ENCODE measurements around the gene KLF11. TPM values are rescaled to one million over a fixed set of nuclear protein-coding genes. Genes with fewer than 3 reads are reported as not detected.

The KLF11 gene
- total RNA-seq (1 to 10 TPM; 7.0 TPM), polyA plus RNA-seq (1 to 10 TPM; 8.8 to 9.8 TPM)

DNA sequence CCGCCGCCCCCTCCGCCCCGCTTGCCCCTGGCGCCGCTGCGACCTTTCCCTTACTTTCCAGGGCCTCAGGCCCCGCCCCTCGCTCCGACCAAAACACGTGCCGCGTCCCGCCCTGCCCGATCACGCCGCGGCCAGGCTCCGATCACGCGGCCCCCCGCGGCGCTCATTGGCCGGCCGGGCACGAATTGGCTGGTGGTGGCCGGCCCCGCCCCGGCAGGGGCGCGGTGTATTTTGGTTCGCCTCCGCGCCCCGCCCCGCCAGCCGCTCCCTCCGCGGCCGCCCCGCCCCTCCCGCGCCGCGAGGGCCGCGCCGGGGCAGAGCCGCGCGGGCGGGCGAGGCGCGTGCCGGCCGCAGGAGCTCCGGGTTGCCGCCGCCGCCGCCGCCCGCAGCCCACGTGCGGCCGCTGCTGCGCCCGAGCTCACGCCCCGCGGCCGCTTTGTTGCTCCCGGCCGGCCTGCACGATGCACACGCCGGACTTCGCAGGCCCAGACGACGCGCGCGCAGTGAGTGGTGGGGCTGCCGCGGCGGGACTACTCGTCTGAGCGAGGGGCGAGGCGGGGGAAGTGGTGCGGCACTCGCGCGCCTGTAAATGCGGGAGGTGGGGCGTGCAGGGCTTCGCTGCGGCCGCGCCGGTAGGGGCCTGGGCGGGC, at the start of gene KLF11:
KLF11 (plus strand) TSS at position 295 of the 650 bp plus-strand sequence; CDS start at position 462, 167 bp downstream.
- intact Hi-C loops (cut with micrococcal nuclease), result loop anchor here (5.0 to 10.0 kb wide), 2 partner anchors 486 to 619 kb away; partner anchors contain the start of genes ADAM17, CPSF3 and ITGB1BP1
- Mint-ChIP-seq H3K27ac (peak within 1 kb of the TSS; percentile 93 to 99 (median 98)), H3K4me1 (peaks cover 15 to 39% (median 27%) of the 10 kb centered on the region in 4 donors), H3K9me3 (peaks cover 0 to 2% (median 0%) of the 10 kb centered on the region in 8 donors), H3K4me3 (peak within 1 kb of the TSS; percentile 85 to 92 (median 88)), H3K27me3 (no peaks in the 10 kb centered on the region), H3K36me3 (peaks cover 6 to 27% of the 10 kb centered on the region in 2 donors)
- Histone ChIP-seq H3K27me3 (ENCODE audit: insufficient read depth, low read length) (no peaks in the 10 kb centered on the region), H3K36me3 (ENCODE audit: insufficient read depth, low read length) (peaks cover 7% of the 10 kb centered on the region), H3K4me1 (ENCODE audit: insufficient read depth, low read length) (peaks cover 21% of the 10 kb centered on the region), H3K4me3 (ENCODE audit: low read length in 2 of 2) (peak within 1 kb of the TSS in 1 of 2 donors; percentile 52), H3K9me3 (ENCODE audit: control insufficient read depth in 1 of 2, low read length in 2 of 2) (no peaks in the 10 kb centered on the region), H3K27ac (ENCODE audit: low read depth, low read length) (peak within 1 kb of the TSS; percentile 66)
- peak; percentile 81 to 85 (median 83) for DNase-seq
- POLR2A ChIA-PET (ENCODE audit: partially characterized antibody), result interaction anchor here (0.6 to 6.9 kb wide), 9 partner anchors 9 to 570 kb away, joined by 3 to 72 read pairs (median 12); partner anchors contain the start of genes IAH1, ODC1 and TAF1B
- CTCF ChIA-PET (ENCODE audit: partially characterized antibody), result interaction anchor here (1.3 to 13.1 kb wide), 4 partner anchors 9 to 229 kb away, joined by 3 to 431 read pairs (median 64); partner anchors contain the start of gene TAF1B

DNA sequence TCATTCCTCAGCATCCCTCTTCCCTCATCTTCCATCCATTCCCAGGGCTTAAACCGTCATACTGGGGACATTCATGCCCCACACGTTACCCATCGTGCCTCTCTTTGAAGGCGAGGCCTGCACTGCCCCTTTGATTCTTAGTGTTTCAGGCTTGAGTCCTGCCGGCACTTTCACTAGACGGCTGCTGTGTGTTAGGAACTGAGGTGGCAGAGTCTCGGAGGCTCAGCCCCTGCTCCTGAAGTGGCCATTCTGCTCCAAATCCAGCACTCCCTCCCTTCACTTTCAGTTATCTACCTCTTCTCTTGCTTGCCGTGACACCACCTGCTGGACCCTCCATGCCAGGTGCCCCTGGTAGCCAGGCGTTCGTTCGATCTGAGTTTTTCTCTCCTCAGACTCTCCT, 48.9 kb upstream of the KLF11 start:
- Mint-ChIP-seq H3K27ac (peak overlapping the region in 1 of 7 donors; percentile 27), H3K36me3 (no peaks in the 10 kb centered on the region), H3K9me3 (no peaks in the 10 kb centered on the region), H3K4me1 (peaks cover 0 to 11% (median 3%) of the 10 kb centered on the region in 4 donors), H3K27me3 (peaks cover 0 to 2% of the 10 kb centered on the region in 2 donors), H3K4me3 (no peak overlapping the region)
- Histone ChIP-seq H3K36me3 (ENCODE audit: insufficient read depth, low read length) (no peaks in the 10 kb centered on the region), H3K27ac (ENCODE audit: low read depth, low read length) (no peak overlapping the region), H3K4me1 (ENCODE audit: insufficient read depth, low read length) (no peaks in the 10 kb centered on the region), H3K4me3 (ENCODE audit: low read length in 2 of 2) (no peak overlapping the region), H3K27me3 (ENCODE audit: insufficient read depth, low read length) (no peaks in the 10 kb centered on the region), H3K9me3 (ENCODE audit: control insufficient read depth in 1 of 2, low read length in 2 of 2) (no peaks in the 10 kb centered on the region)
- ChIA-PET CTCF (ENCODE audit: partially characterized antibody) (interaction anchor here (5.2 kb wide), 1 partner anchor 9 kb away, joined by 42 read pairs; no protein-coding TSS in a partner anchor), POLR2A (ENCODE audit: partially characterized antibody) (no interaction called here)
- intact Hi-C loops (cut with micrococcal nuclease), result no loop called here
- DNase-seq, result no peak

DNA sequence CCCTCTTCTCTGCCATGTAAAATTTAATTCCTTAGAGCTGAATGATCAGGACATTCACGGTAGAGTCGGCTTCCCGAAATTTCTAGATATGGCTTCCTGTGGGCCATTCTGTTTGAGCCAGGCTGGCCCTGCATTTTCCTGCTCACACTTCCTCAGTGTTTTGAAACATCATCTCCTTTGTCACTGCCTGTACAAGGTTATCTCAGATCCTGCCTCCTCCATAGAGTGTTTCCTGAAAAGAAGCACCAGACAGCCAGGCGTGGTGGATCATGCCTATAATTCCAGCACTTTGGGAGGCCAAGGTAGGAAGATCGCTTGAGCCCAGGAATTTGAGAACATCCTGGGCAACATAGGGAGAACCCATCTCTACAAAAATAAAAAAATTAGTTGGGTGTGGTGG, 48.3 kb upstream of the KLF11 start:
- intact Hi-C loops (cut with micrococcal nuclease), result no loop called here
- Histone ChIP-seq H3K4me3 (ENCODE audit: low read length in 2 of 2) (no peak overlapping the region), H3K27ac (ENCODE audit: low read depth, low read length) (no peak overlapping the region), H3K4me1 (ENCODE audit: insufficient read depth, low read length) (no peaks in the 10 kb centered on the region), H3K9me3 (ENCODE audit: control insufficient read depth in 1 of 2, low read length in 2 of 2) (no peaks in the 10 kb centered on the region), H3K36me3 (ENCODE audit: insufficient read depth, low read length) (no peaks in the 10 kb centered on the region), H3K27me3 (ENCODE audit: insufficient read depth, low read length) (no peaks in the 10 kb centered on the region)
- no peak overlapping the region for H3K4me3 Mint-ChIP-seq
- POLR2A ChIA-PET (ENCODE audit: partially characterized antibody), result no interaction called here
- CTCF ChIA-PET (ENCODE audit: partially characterized antibody), result interaction anchor here (5.2 kb wide), 1 partner anchor 10 kb away, joined by 42 read pairs; no protein-coding TSS in a partner anchor
- H3K27ac Mint-ChIP-seq, result peak overlapping the region in 2 of 7 donors; percentile 7 to 47
- no peaks in the 10 kb centered on the region for H3K36me3 Mint-ChIP-seq
- H3K9me3 Mint-ChIP-seq, result no peaks in the 10 kb centered on the region
- H3K4me1 Mint-ChIP-seq, result peaks cover 0 to 11% (median 3%) of the 10 kb centered on the region in 4 donors
- DNase-seq, result no peak
- peaks cover 0 to 2% of the 10 kb centered on the region in 2 donors for H3K27me3 Mint-ChIP-seq

DNA sequence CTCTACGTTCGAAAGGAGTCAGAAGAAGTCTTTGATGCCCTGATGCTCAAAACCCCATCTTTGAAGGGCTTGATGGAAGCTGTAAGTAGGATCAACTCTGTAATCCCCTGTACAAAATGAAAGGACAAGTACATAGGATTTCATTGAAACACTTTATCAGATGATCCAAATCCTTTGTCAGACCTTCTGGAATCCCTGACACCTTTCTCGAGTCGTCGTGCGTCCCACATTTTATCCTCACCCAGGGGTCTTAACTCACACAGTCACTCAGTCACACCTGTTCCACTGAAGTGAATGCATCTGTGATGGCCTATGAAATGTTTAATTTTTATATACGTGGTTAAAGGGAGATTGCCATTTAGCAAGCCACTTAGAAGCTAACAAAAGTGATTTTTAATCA, 47.0 kb upstream of the KLF11 start:
- CTCF ChIA-PET (ENCODE audit: partially characterized antibody), result interaction anchor here (1.0 to 5.2 kb wide), 2 partner anchors 11 to 51 kb away, joined by 3 to 42 read pairs; no protein-coding TSS in a partner anchor
- Histone ChIP-seq H3K36me3 (ENCODE audit: insufficient read depth, low read length) (no peaks in the 10 kb centered on the region), H3K4me1 (ENCODE audit: insufficient read depth, low read length) (no peaks in the 10 kb centered on the region), H3K4me3 (ENCODE audit: low read length in 2 of 2) (no peak overlapping the region), H3K27ac (ENCODE audit: low read depth, low read length) (no peak overlapping the region), H3K9me3 (ENCODE audit: control insufficient read depth in 1 of 2, low read length in 2 of 2) (no peaks in the 10 kb centered on the region), H3K27me3 (ENCODE audit: insufficient read depth, low read length) (no peaks in the 10 kb centered on the region)
- peaks cover 0 to 11% (median 3%) of the 10 kb centered on the region in 4 donors for H3K4me1 Mint-ChIP-seq
- POLR2A ChIA-PET (ENCODE audit: partially characterized antibody), result no interaction called here
- no peak overlapping the region for H3K4me3 Mint-ChIP-seq
- no peak overlapping the region for H3K27ac Mint-ChIP-seq
- peaks cover 0 to 2% of the 10 kb centered on the region in 2 donors for H3K27me3 Mint-ChIP-seq
- no peak for DNase-seq
- intact Hi-C loops (cut with micrococcal nuclease), result no loop called here
- H3K36me3 Mint-ChIP-seq, result no peaks in the 10 kb centered on the region
- H3K9me3 Mint-ChIP-seq, result no peaks in the 10 kb centered on the region

DNA sequence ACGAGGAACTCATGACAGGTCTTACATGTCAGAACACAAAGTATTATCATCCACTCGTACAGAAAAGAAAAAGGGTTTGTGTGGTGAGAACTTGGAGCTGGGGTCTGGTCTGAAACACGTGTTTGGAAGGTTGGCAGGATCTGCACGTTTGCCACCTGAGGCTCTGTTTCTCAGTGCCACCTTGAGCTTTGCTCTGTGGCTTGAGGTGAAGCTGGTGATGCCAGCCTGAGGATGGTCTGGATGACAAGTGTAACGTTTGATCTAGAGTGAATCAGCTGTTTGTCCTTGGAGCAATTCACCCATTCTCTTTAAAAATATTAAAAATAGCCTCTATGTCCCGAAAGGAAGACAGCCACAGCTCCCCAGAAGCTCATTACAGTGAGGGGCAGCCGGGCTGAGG, 45.4 kb upstream of the KLF11 start:
- intact Hi-C loops (cut with micrococcal nuclease), result no loop called here
- no peak overlapping the region for H3K4me3 ChIP-seq (ENCODE audit: low read length in 2 of 2)
- no peak overlapping the region for H3K27ac Mint-ChIP-seq
- H3K27me3 Mint-ChIP-seq, result peaks cover 0 to 2% of the 10 kb centered on the region in 2 donors
- no peak for DNase-seq
- H3K4me1 Mint-ChIP-seq, result peaks cover 0 to 11% (median 5%) of the 10 kb centered on the region in 4 donors
- no peaks in the 10 kb centered on the region for H3K27me3 ChIP-seq (ENCODE audit: insufficient read depth, low read length)
- ChIA-PET CTCF (ENCODE audit: partially characterized antibody) (interaction anchor here (0.7 to 1.0 kb wide), 2 partner anchors 14 to 810 kb away, joined by 3 read pairs; no protein-coding TSS in a partner anchor), POLR2A (ENCODE audit: partially characterized antibody) (interaction anchor here (0.6 kb wide), 1 partner anchor 1106 kb away, joined by 3 read pairs; no protein-coding TSS in a partner anchor)
- no peaks in the 10 kb centered on the region for H3K36me3 Mint-ChIP-seq
- no peak overlapping the region for H3K4me3 Mint-ChIP-seq
- no peaks in the 10 kb centered on the region for H3K36me3 ChIP-seq (ENCODE audit: insufficient read depth, low read length)
- H3K9me3 Mint-ChIP-seq, result no peaks in the 10 kb centered on the region
- H3K27ac ChIP-seq (ENCODE audit: low read depth, low read length), result no peak overlapping the region
- H3K4me1 ChIP-seq (ENCODE audit: insufficient read depth, low read length), result no peaks in the 10 kb centered on the region
- no peaks in the 10 kb centered on the region for H3K9me3 ChIP-seq (ENCODE audit: control insufficient read depth in 1 of 2, low read length in 2 of 2)

DNA sequence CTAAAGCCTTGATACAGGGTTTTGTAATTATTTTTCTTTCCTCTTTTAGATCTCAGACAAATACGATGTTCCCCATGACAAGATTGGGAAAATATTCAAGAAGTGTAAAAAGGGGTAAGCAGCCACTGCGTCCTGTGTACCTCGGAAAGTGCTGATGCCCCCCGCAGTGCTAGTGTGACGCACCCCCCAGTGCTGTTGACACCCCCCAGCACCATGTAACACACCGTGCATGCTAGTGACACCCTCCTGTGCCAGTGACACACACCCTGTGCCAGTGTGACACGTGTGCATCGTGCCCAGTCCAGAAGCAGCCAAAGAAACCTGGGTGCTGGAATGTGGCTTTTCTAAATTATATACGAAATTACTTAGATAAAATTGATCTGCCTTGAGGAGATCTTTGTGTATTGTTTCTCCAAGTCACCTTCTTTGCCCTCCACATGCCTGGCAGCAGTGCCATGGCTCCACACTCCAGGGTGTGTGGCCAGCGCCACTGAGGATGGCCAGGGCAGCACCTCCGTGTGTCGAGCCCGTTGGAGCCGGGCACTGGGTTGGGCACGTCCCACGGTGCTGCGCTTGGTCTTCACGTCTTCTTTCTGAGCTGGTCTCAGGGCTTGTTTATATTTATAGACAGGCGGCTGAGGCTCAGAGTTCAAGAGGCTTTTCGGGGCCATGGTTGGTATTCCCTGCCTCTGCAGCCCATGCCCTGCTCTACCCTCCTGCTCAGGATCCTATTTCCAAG, 44.3 kb upstream of the KLF11 start:
- no peak overlapping the region for H3K4me3 Mint-ChIP-seq
- Histone ChIP-seq H3K27me3 (ENCODE audit: insufficient read depth, low read length) (no peaks in the 10 kb centered on the region), H3K9me3 (ENCODE audit: control insufficient read depth in 1 of 2, low read length in 2 of 2) (no peaks in the 10 kb centered on the region), H3K4me3 (ENCODE audit: low read length in 2 of 2) (no peak overlapping the region), H3K36me3 (ENCODE audit: insufficient read depth, low read length) (no peaks in the 10 kb centered on the region), H3K27ac (ENCODE audit: low read depth, low read length) (no peak overlapping the region), H3K4me1 (ENCODE audit: insufficient read depth, low read length) (no peaks in the 10 kb centered on the region)
- ChIA-PET CTCF (ENCODE audit: partially characterized antibody) (interaction anchor here (0.7 to 2.3 kb wide), 2 partner anchors 14 to 48 kb away, joined by 3 to 14 read pairs; no protein-coding TSS in a partner anchor), POLR2A (ENCODE audit: partially characterized antibody) (no interaction called here)
- peaks cover 0 to 2% of the 10 kb centered on the region in 2 donors for H3K27me3 Mint-ChIP-seq
- DNase-seq, result no peak
- peak overlapping the region in 1 of 7 donors; percentile 35 for H3K27ac Mint-ChIP-seq
- H3K9me3 Mint-ChIP-seq, result no peaks in the 10 kb centered on the region
- intact Hi-C loops (cut with micrococcal nuclease), result no loop called here
- H3K4me1 Mint-ChIP-seq, result peaks cover 0 to 6% (median 3%) of the 10 kb centered on the region in 4 donors
- no peaks in the 10 kb centered on the region for H3K36me3 Mint-ChIP-seq

DNA sequence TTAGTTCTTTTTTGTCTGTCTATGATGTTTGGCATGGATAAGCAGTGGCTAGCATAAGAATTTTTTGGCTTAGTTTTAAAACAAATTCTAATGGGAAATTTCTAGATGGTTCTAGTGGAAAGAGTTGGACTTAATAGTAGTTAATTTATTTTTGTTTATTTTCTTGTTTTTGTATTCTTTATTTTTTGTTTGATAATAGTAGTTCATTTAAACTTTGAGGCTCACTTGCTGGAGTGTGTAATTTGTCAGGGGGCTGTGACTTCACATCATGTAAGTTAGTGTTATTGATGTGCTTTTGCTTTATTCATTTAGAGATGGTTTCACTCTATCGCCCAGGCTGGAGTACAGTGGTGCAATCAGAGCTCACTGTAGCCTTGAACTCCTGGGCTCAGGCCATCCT, 43.7 kb upstream of the KLF11 start:
- Mint-ChIP-seq H3K4me1 (peaks cover 0 to 2% (median 2%) of the 10 kb centered on the region in 4 donors), H3K4me3 (no peak overlapping the region), H3K9me3 (peaks cover 0 to 1% (median 0%) of the 10 kb centered on the region in 8 donors), H3K27ac (no peak overlapping the region), H3K27me3 (peaks cover 0 to 2% of the 10 kb centered on the region in 2 donors), H3K36me3 (no peaks in the 10 kb centered on the region)
- ChIA-PET POLR2A (ENCODE audit: partially characterized antibody) (no interaction called here), CTCF (ENCODE audit: partially characterized antibody) (interaction anchor here (0.7 to 2.3 kb wide), 2 partner anchors 14 to 47 kb away, joined by 3 to 14 read pairs; no protein-coding TSS in a partner anchor)
- intact Hi-C loops (cut with micrococcal nuclease), result no loop called here
- no peaks in the 10 kb centered on the region for H3K4me1 ChIP-seq (ENCODE audit: insufficient read depth, low read length)
- no peak overlapping the region for H3K27ac ChIP-seq (ENCODE audit: low read depth, low read length)
- H3K4me3 ChIP-seq (ENCODE audit: low read length in 2 of 2), result no peak overlapping the region
- no peaks in the 10 kb centered on the region for H3K9me3 ChIP-seq (ENCODE audit: control insufficient read depth in 1 of 2, low read length in 2 of 2)
- H3K27me3 ChIP-seq (ENCODE audit: insufficient read depth, low read length), result no peaks in the 10 kb centered on the region
- DNase-seq, result no peak
- no peaks in the 10 kb centered on the region for H3K36me3 ChIP-seq (ENCODE audit: insufficient read depth, low read length)
